HEK293 (cell line): ENCODE data around the gene NID2.

ENCODE experiments used
- ZNF157 ChIP-seq: fragments of 450-650 bp; formaldehyde crosslinking; IDR thresholded peaks from 2 replicates; pipeline ENCODE4 v1.5.1; 2016; ENCODE audit warnings: missing biosample characterization, missing genetic modification characterization
- ZNF169 ChIP-seq: fragments of 450-650 bp; formaldehyde crosslinking; IDR thresholded peaks from 2 replicates; pipeline ENCODE4 v1.5.1; 2016; ENCODE audit warnings: missing biosample characterization, missing genetic modification characterization
- ZNF37A ChIP-seq: fragments of 450-650 bp; IDR thresholded peaks from 2 replicates; pipeline ENCODE4 v1.5.1; 2018; ENCODE audit warnings: missing biosample characterization, missing genetic modification characterization
- ZNF660 ChIP-seq: fragments of 450-650 bp; IDR thresholded peaks from 2 replicates; pipeline ENCODE4 v1.5.1; 2018; ENCODE audit warnings: missing biosample characterization, mild to moderate bottlenecking, missing genetic modification characterization
- ZNF707 ChIP-seq: fragments of 450-650 bp; formaldehyde crosslinking; IDR thresholded peaks from 2 replicates; pipeline ENCODE4 v1.5.1; 2016; ENCODE audit warnings: missing biosample characterization, missing genetic modification characterization
- TF ChIP-seq, protein P1 (sequence below): fragments of 450-650 bp; formaldehyde crosslinking; IDR thresholded peaks from 2 replicates; pipeline ENCODE4 v1.5.1; 2016; ENCODE audit warnings: missing biosample characterization, missing genetic modification characterization
- TF ChIP-seq, protein P2 (sequence below): fragments of 450-650 bp; formaldehyde crosslinking; IDR thresholded peaks from 2 replicates; pipeline ENCODE4 v1.5.1; 2016; ENCODE audit warnings: missing biosample characterization, missing genetic modification characterization

DNA sequence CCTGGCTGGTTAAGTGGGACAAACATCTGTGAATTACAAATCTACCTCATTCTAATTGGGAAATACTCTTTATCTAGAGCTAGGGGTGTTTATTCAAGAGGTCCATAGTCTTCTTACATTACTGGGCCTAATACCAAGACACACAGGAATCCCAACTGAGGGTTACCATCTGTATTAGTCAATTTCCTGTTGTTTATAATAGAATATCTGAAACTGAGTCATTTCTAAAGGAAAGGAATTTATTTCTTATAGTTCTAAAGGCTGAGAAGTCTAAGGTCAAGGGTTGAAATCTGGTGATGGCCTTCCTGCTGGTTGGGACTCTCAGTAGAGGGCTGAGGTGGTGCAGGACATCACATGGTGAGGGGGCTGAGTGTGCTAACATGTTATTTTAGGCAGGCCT, 43.5 kb downstream of the NID2 start:
- TF ChIP-seq, protein P1, sequence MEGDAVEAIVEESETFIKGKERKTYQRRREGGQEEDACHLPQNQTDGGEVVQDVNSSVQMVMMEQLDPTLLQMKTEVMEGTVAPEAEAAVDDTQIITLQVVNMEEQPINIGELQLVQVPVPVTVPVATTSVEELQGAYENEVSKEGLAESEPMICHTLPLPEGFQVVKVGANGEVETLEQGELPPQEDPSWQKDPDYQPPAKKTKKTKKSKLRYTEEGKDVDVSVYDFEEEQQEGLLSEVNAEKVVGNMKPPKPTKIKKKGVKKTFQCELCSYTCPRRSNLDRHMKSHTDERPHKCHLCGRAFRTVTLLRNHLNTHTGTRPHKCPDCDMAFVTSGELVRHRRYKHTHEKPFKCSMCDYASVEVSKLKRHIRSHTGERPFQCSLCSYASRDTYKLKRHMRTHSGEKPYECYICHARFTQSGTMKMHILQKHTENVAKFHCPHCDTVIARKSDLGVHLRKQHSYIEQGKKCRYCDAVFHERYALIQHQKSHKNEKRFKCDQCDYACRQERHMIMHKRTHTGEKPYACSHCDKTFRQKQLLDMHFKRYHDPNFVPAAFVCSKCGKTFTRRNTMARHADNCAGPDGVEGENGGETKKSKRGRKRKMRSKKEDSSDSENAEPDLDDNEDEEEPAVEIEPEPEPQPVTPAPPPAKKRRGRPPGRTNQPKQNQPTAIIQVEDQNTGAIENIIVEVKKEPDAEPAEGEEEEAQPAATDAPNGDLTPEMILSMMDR = no peak
- TF ChIP-seq ZNF660 (tag by site-specific recombination) (no peak), ZNF37A (no peak), ZNF707 (tag by site-specific recombination) (no peak), ZNF157 (tag by site-specific recombination) (no peak), ZNF169 (tag by site-specific recombination) (no peak)
- TF ChIP-seq, protein P2, sequence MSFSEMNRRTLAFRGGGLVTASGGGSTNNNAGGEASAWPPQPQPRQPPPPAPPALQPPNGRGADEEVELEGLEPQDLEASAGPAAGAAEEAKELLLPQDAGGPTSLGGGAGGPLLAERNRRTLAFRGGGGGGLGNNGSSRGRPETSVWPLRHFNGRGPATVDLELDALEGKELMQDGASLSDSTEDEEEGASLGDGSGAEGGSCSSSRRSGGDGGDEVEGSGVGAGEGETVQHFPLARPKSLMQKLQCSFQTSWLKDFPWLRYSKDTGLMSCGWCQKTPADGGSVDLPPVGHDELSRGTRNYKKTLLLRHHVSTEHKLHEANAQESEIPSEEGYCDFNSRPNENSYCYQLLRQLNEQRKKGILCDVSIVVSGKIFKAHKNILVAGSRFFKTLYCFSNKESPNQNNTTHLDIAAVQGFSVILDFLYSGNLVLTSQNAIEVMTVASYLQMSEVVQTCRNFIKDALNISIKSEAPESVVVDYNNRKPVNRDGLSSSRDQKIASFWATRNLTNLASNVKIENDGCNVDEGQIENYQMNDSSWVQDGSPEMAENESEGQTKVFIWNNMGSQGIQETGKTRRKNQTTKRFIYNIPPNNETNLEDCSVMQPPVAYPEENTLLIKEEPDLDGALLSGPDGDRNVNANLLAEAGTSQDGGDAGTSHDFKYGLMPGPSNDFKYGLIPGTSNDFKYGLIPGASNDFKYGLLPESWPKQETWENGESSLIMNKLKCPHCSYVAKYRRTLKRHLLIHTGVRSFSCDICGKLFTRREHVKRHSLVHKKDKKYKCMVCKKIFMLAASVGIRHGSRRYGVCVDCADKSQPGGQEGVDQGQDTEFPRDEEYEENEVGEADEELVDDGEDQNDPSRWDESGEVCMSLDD (tag by site-specific recombination) = no peak
